SIG-M5 (cell line): ENCODE results near the gene SIK3.

ENCODE experiments used
- DNase-seq: peaks from one replicate; lab custom pipeline; 2025; lab: John Stamatoyannopoulos, UW

The SIK3 gene

GRCh38 chr11:116895048-116895757 is 203.0 kb downstream of the SIK3 start:
- no peak for DNase-seq

GRCh38 chr11:116893906-116894305 is 204.3 kb downstream of the SIK3 start:
- no peak for DNase-seq

DNA sequence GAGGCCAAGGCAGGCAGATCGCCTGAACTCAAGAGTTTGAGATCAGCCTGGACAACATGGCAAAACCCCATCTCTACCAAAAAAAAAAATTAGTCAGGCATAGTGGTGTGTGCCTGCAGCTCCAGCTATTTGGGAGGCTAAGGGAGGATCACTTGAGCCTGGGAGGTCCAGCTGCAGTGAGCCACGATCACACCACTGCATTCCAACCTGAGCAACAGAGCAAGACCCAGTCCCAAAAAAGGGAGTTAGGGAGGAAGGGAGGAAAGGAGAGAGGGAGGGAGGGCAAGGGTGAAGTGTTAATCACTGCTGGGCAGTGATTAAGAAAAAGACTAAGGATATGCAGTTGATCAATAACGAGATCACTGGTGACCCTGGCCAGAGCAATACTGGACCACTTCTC is 204.8 kb downstream of the SIK3 start:
- no peak for DNase-seq

- DNase-seq = no peak
These were observed 205.9 kb downstream of the SIK3 start for GRCh38 chr11:116892374-116892773.

DNA sequence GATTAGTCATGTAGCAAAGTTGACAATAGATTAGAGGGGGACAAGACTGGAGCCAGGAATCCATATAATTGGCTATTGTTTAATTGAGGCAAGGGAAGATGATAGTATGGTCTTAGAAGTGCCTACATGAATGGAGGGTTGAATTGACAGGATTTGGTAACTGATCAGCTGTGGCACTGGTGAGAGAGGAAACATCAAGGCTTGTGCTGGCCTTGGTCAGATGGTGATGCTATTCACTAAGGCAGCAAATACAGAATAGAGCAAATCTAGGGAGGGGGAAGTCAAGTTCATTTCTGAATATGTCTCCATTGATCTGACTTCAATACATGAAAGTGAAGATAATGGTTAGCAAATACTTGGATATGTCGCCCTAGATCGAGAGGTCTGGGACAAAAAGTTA is 206.5 kb downstream of the SIK3 start:
- DNase-seq = no peak

DNA sequence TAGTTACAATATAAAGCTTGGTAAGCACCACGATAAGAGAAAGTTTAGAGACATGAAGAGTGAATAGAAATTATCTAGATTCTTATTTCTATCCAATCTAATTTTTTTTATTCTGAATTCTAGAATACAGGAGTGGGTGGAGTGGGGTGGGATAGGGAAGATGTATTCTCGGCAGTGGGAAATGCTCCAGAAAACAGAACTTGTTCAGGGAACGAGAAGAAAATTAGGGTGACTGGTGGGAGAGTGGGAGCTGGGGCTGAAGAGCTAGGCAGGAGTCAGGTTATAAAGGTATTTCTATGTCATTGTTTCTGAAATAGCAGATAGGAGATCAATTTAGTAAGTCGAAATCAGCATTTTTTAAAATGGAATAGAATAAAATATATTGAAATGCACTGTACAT is 207.6 kb downstream of the SIK3 start:
- no peak for DNase-seq

- DNase-seq = no peak
These were observed 208.0 kb downstream of the SIK3 start for GRCh38 chr11:116890193-116890592.

DNA sequence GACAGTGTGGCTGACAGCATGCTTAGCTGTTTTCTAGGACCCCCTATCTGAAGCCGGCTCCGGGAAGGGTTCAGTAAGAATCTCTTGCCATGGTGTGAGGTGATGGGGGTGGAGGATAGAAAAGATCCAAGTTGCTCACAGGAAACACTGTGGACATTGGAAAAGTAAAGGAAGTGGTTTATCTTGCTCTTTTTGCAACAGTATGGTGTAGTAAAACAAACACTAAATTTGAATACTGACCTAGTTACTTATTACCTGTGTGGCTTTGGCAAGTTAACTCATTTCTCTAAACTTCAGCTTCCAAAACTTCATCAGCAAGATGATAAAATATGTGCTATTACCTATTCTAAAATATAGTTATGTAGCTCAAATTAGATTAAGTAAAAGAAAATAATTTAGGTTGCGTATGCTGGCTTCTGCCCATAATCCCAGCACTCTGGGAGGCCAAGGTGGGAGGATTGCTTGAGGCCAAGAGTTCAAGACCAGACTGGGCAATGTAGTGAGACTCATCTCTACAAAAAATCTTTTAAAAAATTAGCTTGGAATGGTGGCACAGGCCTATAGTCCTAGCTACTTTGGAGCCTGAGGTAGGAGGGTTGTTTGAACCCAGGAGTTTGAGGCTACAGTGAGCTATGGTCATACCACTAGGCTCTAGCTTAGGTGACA is 209.2 kb downstream of the SIK3 start:
- no peak for DNase-seq

DNA sequence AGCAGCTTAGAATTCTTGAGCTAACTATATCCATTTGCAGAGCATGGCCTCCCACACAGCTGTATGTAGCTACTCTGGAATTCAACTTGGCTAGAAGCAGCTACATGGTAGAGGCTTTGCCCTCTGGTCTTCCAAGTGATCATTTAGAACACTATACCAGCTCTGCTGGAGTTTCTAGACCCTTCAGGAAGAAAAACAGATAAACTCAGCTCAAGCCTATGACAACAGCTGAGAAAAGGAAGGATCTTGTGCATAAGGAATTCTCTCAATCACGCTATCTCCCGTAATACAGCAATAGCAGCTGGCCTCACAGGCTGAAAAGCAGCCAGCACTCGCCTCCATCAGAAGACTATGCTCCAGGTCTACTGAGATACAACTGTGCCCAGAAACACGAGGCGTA is 210.2 kb downstream of the SIK3 start:
- DNase-seq = no peak

DNA sequence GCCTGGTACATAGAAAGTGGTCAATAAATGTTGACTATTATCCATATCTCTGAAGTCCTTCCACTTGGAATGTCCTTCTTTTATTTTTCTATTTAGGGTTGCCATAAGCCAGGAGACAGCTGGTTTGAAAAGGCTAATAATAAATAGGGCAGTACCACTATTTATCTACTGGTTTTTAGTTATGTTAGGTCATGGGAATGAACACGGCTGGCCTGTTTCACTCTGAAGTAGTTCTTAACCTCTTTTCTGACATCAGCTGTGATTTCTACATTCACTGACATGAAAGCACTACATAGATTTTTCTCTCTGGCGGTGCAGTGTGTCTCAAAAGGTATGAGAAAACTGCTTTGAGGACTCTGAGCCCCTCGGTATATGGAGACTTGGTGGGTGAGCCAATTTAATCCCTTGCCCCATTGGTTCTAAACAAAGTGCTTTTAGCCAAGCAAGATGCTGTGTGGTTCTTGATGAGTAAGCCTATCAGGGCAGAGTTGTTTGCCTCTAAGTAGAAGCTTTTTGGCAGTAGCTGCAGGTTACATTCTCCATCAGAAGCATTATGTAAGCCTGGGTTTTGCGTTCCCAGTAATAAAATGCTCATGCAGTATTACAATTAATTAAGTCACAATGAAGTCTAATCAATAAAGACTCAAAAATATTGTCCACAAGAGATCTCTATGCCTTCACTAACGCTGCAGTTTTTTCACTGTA is 212.1 kb downstream of the SIK3 start:
- DNase-seq = no peak

DNA sequence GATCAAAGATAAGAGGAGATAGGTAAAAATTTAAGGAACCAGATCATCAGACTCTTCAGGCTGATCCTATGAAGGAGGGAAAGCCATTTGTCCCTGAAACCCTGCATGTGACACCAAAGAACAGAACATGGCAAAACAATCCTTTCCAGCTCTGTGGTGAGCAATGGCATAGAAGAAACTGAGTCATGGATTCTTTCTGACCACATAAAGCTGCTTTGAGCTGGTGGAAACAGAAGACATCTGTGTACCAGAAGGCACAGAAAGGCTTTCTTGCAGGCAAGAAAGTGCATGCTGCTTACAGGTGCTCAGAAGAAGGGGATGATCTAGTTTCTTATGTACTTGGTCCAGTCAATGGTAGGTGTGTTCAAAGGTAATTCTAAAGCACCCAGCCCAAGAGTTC is 215.8 kb downstream of the SIK3 start:
- DNase-seq = no peak

GRCh38 chr11:116881143-116881542 is 217.1 kb downstream of the SIK3 start:
- no peak for DNase-seq

- DNase-seq = no peak
These were observed 218.2 kb downstream of the SIK3 start for GRCh38 chr11:116879800-116880625.

DNA sequence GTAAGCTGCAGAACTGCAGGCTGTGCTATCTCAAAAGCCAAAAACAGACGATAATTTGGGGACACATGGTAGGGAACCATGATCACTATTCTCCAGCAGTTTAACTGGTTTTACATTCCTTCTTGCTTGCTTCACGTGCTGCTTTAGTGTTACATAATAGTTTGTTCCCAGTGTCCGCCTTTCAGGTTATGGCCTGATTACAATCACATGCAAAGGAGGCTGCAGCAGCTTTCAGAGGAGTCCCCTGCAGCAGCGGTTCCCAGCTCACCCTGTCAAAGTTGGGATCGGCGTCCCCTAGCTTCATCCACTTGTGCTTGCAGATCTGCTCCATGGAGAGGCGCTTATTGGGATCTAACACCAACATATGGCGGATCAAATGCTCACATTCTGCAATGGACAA is 221.6 kb downstream of the SIK3 start:
- DNase-seq = no peak

- DNase-seq = no peak
These were observed 223.0 kb downstream of the SIK3 start for GRCh38 chr11:116875194-116875593.

DNA sequence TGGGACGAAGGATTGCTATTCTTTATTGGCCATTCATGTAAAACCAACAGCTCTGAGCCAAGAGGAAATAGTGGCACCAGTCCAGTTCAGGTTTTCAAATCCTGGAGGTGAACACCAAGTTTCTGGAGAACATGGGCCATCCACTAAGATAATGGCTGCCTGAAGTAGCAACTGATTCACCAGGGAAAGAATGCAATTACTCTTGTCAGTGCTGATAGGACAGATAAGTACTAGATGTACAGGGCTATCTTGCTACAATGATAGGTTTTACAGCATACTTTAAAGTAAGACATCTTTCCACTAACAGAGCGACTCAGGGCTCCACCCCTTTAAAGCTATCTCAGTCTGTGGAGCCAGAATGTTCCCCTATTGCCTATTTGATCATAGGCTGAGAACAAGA is 224.0 kb downstream of the SIK3 start:
- no peak for DNase-seq

DNA sequence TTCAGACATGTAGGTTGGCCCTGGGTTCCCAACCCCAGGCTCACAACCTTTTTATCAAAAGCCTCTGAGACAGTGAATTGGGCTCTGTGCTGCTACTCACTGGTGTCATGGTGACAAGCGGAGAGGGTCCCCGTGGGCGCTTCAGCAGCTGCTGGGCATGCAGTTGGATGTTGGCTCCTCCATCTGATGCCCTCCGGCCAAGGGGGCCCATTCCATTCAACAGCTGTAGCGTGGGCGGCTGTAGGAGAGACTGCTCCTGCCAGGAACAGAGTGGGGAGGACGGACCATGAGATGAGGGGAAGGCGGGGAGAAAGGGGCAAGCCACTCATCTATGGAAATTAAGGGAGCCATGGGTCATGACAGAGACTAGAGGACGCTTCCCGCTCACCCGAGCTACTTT is 224.8 kb downstream of the SIK3 start:
- DNase-seq = no peak

DNA sequence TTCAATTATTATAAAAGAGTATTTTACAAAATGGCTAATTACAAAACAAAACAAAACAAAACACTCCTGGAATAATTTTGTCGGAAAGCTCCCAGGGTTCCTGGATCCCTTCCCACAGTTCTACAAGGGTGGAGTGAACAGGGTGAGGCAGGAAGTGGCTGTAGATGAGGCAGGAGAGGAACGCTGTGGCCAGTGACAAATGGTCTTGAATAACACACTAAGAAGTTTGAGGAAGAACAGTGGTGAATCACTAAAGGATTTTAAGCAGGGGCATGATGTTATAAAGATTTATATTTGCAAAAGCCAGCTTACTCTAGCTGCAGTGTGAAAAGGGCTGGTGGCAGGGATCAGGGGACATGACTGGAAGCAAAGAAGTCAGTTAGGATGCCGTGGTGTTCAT is 227.0 kb downstream of the SIK3 start:
- no peak for DNase-seq

DNA sequence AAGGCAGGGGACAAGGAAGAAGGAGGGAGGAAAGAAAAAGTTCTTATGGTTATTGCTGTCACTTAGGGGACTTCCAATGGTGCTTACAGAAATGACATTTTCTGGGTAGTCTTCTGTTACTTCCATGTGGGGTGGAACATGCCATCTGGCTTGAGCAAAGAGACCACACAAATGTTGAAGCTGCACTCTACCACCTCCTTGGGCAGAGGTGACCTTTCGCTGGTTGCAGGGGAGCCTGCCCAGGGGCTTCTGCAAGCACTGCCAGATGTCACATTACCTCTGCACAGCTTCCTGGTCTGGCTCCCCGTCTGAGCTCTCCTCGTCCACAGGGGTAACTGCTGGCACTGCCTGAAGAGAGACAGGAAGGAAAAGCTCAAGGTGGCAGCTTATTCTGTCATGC is 228.2 kb downstream of the SIK3 start:
- no peak for DNase-seq

DNA sequence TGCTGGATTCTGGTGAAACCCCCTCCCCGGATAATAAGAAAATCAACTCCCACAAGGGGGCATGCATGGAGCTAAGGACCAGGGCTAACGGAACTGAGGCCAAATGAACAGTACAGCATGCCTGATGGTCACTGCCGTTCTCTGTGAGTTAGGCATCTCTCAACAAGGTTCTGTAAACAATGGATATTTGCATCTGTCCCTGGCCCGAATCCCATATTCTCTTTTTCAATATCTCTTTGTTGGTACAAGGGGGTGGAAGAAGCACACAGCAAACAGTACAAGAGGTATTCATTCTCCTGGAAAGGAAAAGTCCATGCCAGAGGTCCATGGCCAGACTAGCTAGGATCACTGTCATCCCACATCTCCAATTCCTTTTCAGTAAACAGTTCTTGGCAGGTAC is 228.6 kb downstream of the SIK3 start:
- no peak for DNase-seq

DNA sequence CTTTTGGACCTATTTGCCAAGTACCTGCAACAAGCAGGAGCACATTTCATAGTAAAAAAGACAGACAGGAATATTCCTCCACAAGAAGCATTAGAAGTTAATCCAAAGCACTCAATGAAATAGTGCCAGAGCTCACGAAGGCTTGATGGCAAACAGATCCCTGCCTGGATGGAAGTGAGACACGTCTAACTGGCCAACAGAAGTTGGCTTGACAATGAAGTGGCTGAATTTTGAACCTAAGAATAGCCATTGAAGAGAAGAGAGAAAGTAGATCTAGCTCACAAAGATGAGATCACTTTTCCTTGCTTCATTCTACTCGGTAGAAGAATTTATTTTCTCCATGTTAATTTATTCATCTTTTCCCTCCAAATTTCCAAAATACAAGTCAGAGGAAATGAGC is 230.2 kb downstream of the SIK3 start:
- no peak for DNase-seq

DNA sequence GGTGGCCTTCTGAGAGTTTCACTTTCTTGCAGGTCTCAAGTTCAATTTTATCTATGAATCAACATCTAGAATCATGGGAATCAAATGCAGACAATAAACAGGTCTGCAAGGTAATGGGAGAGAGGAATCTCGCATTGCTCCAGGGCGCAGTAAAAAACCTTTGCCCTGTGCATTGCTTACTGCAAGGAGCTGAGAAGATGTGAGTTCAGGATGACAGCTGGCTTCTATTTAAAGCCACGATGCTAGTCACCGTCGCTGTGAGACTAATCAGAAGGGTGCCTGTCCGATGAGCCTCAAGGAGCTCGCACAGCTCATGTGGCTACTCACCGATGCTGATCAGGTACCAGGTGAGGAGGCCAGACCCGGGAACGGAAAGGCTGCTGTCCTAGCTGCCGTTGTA is 230.6 kb downstream of the SIK3 start:
- DNase-seq = no peak
